22Rv1 (cell line): ENCODE results near the gene BRD2.

Experiments
- CTCF ChIP-seq: fragments of 450-650 bp; IDR thresholded peaks from 2 replicates; pipeline ENCODE4 v1.5.1; 2017; ENCODE audit warnings: mild to moderate bottlenecking
- ZFX ChIP-seq: fragments of 450-650 bp; IDR thresholded peaks from 2 replicates; pipeline ENCODE4 v1.6.1; 2017; ENCODE audit warnings: antibody characterized with exemption, borderline replicate concordance

DNA sequence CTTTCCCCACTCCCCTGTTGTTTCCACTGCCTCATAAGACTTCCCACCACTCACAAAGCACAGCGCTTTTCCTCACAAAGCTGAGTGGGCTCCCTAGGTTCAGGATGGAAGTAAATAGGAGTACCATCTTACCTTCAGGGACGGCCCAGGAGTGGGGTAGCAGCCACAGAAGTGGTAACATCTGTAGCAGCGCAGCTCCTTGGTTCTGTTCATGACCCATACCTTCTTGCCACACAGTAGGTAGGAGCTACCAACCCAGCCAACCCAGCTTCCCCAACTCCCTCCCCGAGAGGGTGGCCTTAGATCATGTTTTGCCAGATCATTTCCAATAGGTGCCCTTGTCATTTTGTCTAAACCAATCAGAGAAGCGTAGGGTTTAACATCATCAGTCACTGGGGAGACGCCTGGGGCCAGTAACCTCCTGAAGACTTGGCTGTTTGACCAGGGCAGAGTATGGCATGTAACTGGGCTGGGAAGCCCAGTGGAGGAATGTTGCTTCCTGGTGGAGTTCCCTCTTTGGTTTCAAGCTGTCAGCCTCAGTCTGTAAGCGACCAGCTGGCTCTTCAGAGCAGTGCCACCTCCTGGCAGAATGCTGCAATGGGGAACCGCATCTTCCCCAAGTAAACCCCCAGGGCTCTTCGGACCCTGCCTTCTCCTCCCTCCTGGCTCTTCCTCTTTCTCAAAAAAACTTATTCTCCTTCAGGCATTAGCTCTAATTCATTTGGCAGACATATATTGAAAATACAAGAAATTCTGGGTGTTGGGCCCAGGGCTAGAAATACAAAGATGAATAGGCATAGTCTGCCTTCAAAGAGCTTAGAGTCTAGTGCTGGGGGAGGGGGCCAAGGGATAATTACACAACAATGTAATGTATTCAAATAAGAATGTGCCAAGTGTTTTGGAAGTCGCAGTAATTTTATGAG, 15.3 kb upstream of the BRD2 start, which contains the start of gene HLA-DMA:
- TF ChIP-seq CTCF (peak; percentile 80), ZFX (no peak)
